HG02938 (cell line): ENCODE measurements around the gene NRXN3.

Experiments
- ATAC-seq: cut with Tn5 transposase; IDR thresholded peaks from one replicate; pipeline ENCODE4 v1.9.1; 2021; ENCODE audit warnings: mild to moderate bottlenecking, moderate library complexity; ENCODE audit not compliant: unreplicated experiment

The NRXN3 gene

DNA sequence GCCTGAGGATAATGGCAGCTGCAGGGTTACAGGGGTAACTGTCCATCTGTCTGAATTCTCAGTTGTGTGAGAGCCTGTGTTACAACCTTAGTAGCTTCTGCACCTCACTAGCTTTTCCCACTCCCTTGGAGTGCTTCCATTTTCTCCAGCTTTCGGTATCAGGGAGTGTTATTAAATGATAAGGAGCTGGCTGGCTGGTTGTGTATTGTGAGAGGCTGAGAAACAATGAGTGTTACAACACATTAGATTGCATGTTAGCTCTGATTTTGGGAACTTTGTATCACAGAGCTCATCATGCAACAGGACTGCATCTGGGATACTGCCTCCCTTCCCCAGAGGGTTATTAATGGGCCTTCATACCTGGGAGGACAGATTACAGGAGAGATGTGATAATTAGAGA is 1317.5 kb downstream of the NRXN3 start:
- ATAC-seq, result no peak

GRCh38 chr14:79491161-79491560 is 1321.0 kb downstream of the NRXN3 start:
- ATAC-seq, result no peak

DNA sequence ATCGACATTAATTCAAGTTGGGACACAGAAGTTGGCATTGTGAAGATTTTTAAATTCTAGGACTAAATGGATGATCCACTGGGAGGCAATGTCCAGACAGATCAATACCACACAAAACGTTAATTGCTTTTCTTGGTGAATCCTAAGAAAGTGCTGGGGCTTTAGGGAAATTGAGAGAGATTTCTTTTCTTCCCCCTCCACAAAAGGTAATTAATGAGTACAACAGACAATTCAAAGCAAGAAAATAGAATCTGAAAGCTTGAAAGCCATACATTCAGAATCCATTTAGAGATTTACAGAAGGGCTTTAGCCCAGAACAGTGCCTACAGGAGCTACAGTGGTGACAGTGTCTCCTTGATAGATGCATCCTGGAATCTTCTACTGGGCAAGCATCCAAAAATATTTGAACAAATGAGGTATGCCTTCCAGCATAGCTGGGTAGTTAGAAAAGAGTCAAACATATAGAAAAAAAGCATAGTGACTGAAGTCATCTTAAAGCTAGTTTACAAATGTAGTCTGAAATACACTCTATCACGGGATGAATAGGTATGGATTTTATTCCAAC is 1323.0 kb downstream of the NRXN3 start:
- ATAC-seq, result no peak

DNA sequence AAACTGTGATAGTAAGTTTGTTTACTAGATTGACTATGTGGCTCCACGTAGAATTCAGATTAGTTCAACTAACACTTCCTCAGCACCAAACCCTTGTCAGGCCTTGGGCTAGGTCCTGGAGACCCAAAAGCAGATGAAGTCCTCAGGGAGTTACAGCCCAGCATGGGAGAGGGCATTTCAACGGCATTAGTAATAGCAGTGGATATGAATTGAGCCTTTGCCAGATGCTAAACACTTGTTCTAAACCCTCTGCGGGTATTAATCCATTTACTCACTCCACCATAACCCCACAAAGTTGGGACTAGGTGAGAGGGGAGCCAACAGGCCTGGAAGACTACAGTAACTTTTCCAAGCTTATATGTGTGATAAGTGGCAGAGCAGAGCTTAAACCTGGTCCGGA is 1326.5 kb downstream of the NRXN3 start:
- ATAC-seq, result no peak

DNA sequence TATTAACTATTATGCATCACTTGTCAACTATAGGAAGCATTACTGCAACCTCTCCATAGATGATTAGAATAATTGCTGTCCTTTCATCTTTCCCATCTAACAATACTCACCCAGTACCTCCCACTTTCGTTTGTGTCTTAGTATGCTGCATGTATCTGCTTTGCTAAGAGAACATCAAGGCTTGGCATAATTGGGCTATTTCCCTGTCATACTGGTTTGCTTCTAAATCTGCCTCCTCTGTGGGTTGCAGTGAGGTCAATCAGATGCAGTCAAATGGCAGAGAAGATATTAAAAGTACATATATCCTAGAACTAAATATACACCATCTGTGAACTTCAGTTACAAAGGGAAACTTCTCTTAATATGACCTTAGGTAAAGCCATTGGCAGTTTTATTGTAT is 1330.3 kb downstream of the NRXN3 start:
- ATAC-seq, result no peak

GRCh38 chr14:79502136-79502750 is 1332.1 kb downstream of the NRXN3 start:
- ATAC-seq, result no peak

- no peak for ATAC-seq
Measured at GRCh38 chr14:79502751-79503148, 1332.6 kb downstream of the NRXN3 start.

- no peak for ATAC-seq
Measured at GRCh38 chr14:79510659-79511058, 1340.5 kb downstream of the NRXN3 start.

DNA sequence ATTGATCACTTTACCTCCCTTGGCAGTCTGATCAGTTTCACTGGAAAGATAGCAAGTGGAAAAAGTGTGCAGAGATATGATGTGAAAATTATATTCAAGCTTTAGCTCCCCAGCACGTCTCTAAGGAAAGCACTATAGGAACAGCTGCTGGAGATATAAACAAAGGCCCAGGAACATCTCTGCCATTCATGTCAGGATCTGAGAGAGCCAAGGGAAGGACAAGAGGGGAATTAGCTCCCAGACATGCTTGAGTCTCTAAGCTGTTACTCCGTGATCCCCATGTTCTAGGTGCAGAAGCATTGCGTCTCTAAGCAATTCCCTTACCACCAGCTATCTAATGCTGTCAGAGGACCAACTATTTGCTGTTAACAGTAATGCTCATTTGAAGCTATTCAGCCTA is 1341.0 kb downstream of the NRXN3 start:
- ATAC-seq, result no peak

- ATAC-seq, result no peak
Measured at GRCh38 chr14:79513446-79513845, 1343.3 kb downstream of the NRXN3 start.

DNA sequence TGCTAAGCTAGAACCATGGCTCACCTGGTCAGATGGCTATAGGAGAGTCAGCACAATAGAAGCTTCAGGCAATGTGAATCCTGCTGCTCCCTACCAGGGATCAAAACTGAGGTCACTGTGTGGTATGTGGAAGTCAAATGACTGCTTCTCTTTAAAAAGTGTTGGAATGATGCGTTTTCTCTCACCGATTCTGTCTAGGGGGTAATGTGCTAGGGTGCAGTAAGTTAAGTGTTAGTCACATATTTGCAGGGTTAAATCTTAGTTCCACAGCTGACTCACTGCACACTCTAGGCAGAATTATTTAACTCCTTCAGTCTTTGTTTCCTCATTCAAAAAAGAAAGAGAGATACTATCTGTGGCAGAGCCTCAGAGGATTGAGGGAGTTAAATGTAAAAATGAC is 1344.5 kb downstream of the NRXN3 start:
- ATAC-seq, result no peak

GRCh38 chr14:79515158-79515557 is 1345.0 kb downstream of the NRXN3 start:
- ATAC-seq, result no peak

DNA sequence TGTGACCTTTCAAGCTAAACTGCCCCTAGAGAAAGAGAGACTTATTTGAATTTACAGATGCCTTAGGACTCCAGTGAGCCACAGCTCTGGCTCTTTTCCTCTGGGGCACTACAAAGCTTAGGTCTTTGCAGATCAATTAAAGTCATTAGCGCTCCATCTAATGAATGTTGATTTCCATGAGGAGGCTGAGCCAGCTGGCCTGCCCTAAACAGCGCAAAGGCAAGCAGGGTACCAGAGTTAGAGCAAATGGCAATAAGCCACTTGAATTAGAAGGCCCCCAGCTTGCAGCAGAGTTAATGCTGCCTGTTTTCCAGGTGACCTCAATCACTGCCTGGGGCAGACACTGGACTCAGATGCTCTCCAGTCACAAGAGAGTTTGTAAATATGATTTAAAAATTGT is 1345.8 kb downstream of the NRXN3 start:
- no peak for ATAC-seq

GRCh38 chr14:79525416-79525815 is 1355.2 kb downstream of the NRXN3 start:
- ATAC-seq, result no peak

GRCh38 chr14:79528828-79529416 is 1358.7 kb downstream of the NRXN3 start:
- ATAC-seq, result no peak

DNA sequence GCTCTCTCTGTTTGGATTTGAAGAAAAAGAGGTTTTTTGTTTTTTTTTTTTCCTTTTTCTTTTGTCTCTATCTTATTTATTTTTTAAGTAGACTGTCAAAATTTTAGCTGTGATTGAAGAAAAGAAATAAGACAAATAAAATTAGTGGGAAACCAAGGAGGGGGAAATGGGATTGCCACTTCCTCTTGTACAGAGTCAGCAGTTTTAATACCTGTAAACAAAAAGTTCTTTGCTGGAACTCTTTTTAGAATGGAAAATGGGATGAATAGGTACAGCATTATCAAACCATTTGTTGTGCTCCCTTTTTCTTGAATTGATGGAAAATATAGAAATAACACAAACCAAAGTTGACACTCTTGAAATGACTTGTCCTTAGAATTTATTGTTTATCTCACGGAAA is 1360.4 kb downstream of the NRXN3 start:
- no peak for ATAC-seq

- no peak for ATAC-seq
Measured at GRCh38 chr14:79534703-79535353, 1364.7 kb downstream of the NRXN3 start.

- no peak for ATAC-seq
Measured at GRCh38 chr14:79540394-79540793, 1370.2 kb downstream of the NRXN3 start.

DNA sequence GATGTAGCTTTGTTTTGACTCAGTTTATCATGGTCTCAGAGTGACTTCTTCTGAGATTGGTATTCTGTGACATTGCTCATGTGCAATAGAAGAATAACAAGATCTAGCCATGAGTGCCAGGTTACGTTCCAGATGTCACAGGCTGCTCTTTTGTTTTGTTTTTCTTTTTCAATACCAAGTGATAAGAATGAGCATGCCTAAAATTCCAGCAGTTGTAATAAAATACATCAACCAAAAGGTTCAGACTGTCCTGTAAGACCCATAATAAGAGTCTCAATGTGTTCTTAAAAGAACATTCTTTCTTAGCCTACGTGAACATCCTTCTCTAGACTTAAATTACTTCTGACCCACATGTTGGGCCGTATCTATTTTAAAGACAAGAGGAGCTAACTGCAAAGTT is 1371.9 kb downstream of the NRXN3 start:
- no peak for ATAC-seq

DNA sequence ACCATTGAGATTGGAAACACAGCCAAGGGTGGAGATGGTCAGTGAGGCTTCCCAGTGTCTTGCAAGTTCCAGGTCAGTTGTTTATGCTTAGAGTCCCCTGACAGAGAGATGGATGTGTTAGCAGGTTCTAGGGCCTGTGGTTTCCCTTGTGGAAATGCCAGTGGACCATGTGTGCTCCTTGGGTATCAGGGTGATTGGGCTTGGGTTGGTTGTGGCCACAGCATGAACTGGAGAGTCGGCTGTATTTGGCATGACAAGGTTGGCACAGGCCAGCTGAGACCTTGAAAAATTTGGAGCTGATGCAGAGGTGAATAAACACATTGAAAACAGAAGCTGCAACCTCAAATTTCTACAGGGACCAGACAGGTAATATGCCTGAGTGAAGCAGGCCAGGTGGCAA is 1373.2 kb downstream of the NRXN3 start:
- no peak for ATAC-seq

- ATAC-seq, result no peak
Measured at GRCh38 chr14:79543967-79544697, 1374.0 kb downstream of the NRXN3 start.

DNA sequence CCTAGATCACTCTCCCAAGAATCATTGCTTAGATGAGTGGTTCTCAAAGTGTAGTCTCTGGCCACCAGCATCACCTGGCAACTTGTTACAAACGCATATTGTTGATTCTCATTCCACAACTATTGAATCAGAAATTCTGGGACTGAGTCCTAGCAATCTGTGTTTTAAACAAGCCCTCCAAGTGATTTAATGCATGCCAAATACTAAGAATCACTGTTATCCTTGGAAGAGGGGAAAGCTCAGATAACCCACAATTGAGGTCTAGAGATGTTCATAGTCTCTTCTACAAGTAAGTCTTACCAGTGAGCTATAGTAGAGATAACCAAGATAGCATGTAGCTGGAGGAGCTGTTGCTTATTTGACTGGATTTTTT is 1374.5 kb downstream of the NRXN3 start:
- ATAC-seq, result no peak
